Left colon (tissue), 2 donors: ENCODE measurements around the gene PUS1. TPM values are rescaled to one million over a fixed set of nuclear protein-coding genes. Genes with fewer than 3 reads are reported as not detected.
A peak's percentile ranks its signal among the peaks of the same experiment; 100 is the strongest.

ENCODE experiments used
- ATAC-seq: fragments of 200-7000 bp; cut with Tn5 transposase; one replicate; pipeline ENCODE4 v1.9.1; 2020; ENCODE audit warnings: mild to moderate bottlenecking, moderate library complexity
- DNase-seq, 2 donors: peaks; one replicate each; pipeline ENCODE4 v3.0.0-alpha.2; 2020
- intact Hi-C, 2 donors: fragments of 100-400 bp; cut with DNase I in 1 of 2; cut with micrococcal nuclease in 1 of 2; formaldehyde crosslinking; loops; one replicate each; pipeline versions ENCODE4 v1.11.2 to v1.14.0; 2022; cut with DNase I, micrococcal nuclease
- total RNA-seq, 2 donors: library from RNA; stranded (reverse); fragmentation: NEBNext Ultra II Directional; extraction: Animal tissue kit (Norgen Biotek cat#: 25700); gene quantifications; one replicate each; pipeline ENCODE4 v1.2.1, GENCODE V29; 2021
- donor health status: DM: no; HTN: no; CAD: no.
- donor health status: DM: yes; HTN: yes; CAD: no.

PUS1 gene
- total RNA-seq, 2 donors from 2014 or later: 19.7 to 31.8 TPM

DNA sequence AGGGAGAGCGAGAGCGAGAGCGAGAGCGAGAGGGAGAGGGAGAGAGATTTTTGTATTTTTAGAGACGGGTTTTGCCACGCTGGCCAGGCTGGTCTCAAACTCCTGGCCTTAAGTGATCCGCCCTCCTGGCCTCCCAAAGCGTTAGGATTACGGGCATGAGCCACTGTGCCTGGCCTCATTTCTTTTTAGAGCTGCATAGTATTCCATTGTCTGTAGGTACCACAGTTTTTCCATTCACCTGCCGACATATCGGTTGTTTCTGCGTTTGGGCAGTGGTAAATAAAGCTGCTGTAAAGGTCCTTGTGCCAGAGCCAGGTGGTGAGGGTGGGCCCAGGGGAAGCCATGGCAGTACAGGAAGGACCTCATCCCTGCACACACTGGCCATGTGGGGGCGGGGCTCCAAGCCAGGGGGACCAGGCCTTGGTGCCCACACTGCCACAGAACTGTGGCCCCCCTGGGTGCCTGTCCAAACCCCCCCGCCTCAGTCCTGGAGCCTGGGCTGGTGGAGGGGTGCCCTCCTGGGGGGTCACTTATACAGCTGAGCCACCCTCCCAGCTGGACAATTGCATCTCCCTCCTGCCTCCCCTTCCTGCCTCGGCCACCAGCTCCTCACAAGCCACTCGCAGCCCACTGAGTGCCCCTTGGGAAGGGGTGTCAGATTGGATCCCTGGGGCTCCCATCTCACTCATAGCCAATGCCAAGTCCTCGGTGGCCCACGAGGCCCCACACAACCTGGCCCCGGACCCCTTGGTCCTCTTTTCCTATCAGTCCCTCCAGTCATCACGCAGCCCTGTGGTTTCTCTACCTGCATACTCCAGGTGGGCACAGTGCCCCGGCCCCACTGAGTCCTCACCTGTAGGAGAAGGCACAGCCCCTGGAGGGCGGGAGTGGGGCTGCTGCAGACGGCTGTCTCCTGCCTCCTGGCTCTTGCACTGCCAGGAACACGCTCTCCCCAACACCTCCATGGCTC lies 1.7 kb upstream of the PUS1 start:
- DNase-seq (peak in 1 of 2 donors; percentile 36), ATAC-seq (no peak)
- intact Hi-C loops: no loop called here

DNA sequence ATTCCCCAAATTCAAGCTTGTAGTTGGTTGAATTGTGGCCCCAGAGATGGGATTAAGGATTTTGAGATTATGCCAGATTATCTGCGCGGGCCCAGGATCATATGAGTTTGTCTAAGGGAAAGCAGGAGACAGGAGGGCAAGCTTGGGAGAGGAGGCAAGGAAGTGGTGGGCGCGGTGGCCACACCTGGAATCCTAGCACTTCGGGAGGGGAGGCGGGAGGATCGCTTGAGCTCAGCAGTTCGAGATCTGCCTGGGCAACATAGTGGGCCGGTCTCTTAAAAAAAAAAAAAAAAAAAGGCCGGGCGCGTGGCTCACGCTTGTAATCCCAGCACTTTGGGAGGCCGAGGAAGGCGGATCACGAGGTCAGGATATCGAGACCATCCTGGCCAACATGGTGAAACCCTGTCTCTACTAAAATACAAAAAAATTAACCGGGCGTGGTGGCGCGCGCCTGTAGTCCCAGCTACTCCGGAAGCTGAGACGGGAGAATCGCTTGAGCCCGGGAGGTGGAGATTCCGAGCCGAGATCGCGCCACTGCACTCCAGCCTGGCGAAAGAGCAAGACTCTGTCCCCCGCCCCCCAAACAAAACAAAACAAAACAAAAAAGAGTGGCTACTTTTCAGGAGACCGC lies 881 bp upstream of the PUS1 start:
- DNase-seq (no peak), ATAC-seq (peak; percentile 24)
- intact Hi-C loops: no loop called here

DNA sequence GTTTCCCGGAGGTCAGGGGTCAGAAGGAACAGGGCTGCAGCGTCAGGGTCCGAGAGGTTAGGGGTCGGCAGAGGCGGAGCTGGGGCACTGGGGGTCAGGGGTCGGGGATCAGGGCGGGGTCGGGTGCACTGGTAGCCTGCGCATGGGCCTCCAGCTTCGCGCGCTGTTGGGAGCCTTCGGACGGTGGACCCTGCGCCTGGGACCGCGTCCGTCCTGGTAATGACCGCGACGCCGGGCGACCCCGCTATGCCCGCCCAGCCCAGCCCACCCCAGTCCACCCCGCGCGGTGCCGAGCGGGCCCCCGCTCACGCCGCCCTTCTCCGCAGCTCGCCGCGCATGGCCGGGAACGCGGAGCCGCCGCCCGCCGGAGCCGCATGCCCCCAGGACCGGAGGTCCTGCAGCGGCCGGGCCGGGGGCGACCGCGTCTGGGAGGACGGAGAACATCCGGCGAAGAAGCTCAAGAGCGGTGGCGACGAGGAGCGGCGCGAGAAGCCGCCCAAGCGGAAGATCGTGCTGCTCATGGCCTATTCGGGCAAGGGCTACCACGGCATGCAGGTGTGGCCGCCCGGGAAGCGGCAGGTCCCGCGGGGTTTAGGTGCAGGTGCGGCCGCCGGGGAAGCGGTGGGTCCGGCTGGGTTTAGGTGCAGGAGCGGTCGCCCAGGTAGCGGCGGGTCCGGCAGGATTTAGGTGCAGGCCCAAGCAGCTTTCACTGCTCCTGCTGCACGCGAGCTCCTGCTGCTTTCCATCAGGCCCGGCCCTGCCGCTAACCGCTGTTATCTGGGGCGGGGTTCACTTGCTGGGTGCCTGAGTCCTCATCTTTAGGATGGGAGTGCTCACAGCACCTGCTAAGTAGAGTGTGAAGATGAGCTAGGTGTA lies 743 bp downstream of the PUS1 start:
- peak; percentile 38 for ATAC-seq
- intact Hi-C loops: no loop called here
- DNase-seq: peak; percentile 51 to 58

- DNase-seq: no peak
- no peak for ATAC-seq
- intact Hi-C loops: no loop called here
Observed at GRCh38 chr12:131930510-131930909, 1.4 kb downstream of the PUS1 start.

DNA sequence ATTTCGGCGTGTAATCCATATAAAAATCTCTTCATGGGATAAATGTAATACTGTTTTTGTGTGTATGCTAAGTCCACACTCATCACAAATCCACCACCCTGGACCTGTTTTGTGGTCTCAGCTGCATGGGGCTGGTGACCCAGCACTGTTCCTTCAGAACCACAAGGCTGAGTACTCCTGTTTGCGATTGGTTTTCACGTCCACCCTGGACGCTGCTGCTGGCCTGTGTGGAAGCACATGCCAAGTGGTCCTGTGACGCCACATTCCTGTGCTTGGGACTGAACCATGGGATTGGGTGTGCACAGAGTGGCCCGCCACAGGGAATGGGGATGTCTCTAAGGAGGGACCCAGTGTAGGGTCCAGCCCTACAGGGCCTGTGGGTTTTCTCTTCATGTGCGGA lies 4.3 kb downstream of the PUS1 start:
- DNase-seq: no peak
- intact Hi-C loops: no loop called here
- no peak for ATAC-seq

DNA sequence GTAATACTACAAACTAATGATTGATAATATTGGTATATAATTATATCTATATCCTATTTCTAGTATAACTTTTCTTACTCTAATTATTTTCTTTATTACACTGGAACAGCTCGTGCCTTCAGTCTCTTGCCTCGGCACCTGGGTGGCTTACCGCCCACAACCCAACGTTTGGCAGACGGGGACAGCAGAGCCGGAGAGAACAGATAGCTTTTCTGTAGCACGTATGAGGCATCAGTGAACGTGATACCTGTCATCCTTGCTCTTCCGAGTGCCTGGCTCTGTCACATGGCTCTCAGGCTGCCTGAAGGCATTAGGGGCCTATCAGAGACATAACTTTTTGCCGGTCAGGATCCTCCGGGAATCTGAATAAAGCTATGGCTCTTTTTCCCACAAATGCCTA lies 5.5 kb downstream of the PUS1 start:
- ATAC-seq: no peak
- intact Hi-C loops: no loop called here

GRCh38 chr12:131938082-131938481 lies 9.0 kb downstream of the PUS1 start:
- ATAC-seq (no peak), DNase-seq (no peak)
- intact Hi-C loops: no loop called here

More for the DNA sequence above, 5.5 kb downstream of the PUS1 start:
- DNase-seq: no peak

- DNase-seq (peak; percentile 73 to 87), ATAC-seq (peak; percentile 95)
- intact Hi-C loops: no loop called here
Observed at GRCh38 chr12:131939007-131939406, 9.9 kb downstream of the PUS1 start.

DNA sequence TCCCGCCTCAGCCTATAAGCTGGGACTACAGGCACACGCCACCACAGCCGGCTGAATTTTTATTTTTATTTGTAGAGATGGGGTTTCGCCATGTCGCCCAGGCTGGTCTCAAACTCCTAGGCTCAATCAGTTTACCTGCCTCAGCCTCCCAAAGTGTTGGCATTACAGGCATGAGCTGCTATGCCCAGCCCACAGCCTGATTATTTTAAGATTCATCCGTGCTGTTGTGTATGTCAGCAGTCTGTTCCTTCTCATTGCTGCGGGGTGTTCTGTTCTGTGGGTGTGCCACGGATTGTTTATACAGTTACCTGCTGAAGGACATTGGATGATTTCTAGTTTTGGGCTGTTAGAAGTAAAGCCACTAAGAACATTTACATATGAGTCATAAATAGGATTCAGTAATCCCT lies 11.1 kb downstream of the PUS1 start:
- DNase-seq (peak; percentile 9 to 33), ATAC-seq (peak; percentile 50)
- intact Hi-C loops: no loop called here

- ATAC-seq (no peak), DNase-seq (peak; percentile 5 to 23)
- intact Hi-C loops: no loop called here
Observed at GRCh38 chr12:131941116-131941986, 12.3 kb downstream of the PUS1 start.

GRCh38 chr12:131941987-131942341 lies 12.9 kb downstream of the PUS1 start:
- ATAC-seq (no peak), DNase-seq (peak in 1 of 2 donors; percentile 17)
- intact Hi-C loops: no loop called here

DNA sequence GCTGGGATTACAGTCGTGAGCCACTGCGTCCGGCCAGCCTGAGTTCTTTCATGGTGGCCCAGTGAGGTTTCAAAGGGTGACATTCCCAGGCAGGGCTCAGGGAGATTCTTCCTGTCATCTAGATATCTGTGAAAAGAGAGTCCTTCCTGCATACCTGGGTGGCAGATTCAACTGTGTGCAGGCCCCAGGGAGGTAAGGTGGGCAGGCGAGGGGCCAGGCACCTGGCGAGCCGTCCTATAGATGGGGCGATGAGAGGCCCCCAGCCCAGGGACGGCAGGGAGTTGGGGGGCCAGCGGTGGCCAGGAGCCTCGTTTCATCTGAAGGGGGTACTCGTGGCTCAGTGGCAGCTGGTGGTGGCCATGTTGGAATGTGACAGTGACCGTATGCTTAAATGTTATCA lies 13.6 kb downstream of the PUS1 start:
- ATAC-seq (no peak), DNase-seq (peak; percentile 3 to 15)
- intact Hi-C loops: no loop called here

GRCh38 chr12:131943389-131943788 lies 14.3 kb downstream of the PUS1 start:
- intact Hi-C loops: no loop called here
- DNase-seq (peak; percentile 3 to 11), ATAC-seq (no peak)

DNA sequence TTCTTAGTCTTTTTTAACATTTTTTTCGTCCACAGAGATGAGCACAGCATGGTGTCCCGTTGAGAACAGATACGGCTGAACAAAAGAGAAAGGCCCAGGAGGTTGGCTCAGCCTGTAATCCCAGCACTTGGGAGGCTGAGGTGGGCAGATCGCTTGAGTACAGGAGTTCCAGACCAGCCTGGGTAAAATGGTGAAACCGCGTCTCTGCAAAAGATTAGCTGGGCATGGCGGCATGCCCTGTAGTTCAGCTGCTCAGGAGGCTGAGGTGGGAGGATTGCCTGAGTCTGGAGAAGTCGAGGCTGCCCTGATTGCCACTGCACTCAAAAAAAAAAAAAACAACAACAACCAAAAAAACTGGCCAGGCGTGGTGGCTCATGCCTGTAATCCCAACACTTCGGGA lies 14.8 kb downstream of the PUS1 start:
- ATAC-seq (no peak), DNase-seq (peak; percentile 1 to 14)
- intact Hi-C loops: no loop called here

- intact Hi-C loops: no loop called here
Observed at GRCh38 chr12:131944601-131945251, 15.7 kb downstream of the PUS1 start.

DNA sequence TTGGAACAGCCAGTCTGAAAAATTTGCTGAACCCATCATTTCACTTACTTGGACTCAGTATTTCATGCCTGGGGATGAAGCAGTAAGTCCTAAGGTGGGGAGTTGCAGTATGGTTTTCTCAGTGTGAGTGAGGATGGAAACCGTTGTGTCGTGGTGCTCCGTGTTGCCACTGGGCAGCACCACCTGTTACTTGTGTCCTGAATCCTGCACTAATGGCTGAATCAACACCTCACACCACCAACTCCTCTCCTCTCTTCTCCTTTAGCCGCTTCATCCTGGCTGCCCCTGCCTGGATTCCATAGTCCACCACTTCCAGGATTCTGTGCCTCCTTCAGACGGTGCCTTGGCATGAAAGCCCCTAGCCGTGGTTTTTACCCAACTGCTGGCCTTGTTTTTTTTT lies 17.7 kb downstream of the PUS1 start:
- intact Hi-C loops: no loop called here
- ATAC-seq (no peak), DNase-seq (peak in 1 of 2 donors; percentile 1)

More at GRCh38 chr12:131944601-131945251, 15.7 kb downstream of the PUS1 start:
- ATAC-seq: no peak
- peak in 1 of 2 donors; percentile 23 for DNase-seq

GRCh38 chr12:131947482-131948027 lies 18.5 kb downstream of the PUS1 start:
- intact Hi-C loops: no loop called here
- ATAC-seq (no peak), DNase-seq (peak in 1 of 2 donors; percentile 0)
